K562 (cell line): ENCODE data around the gene PPM1D. TPM values are rescaled to one million over a fixed set of nuclear protein-coding genes. Genes with fewer than 3 reads are reported as not detected.

ENCODE experiments used
- ATAC-seq: fragments of 200-7000 bp; cut with Tn5 transposase; 3 replicates; pipeline ENCODE4 v1.9.1; 2020; ENCODE audit warnings: moderate library complexity
- BruUV-seq: library from RNA; stranded (reverse); fragments of 400-500 nt; replicated peaks from 2 replicates; lab custom pipeline; 2021; lab: Mats Ljungman, UMichigan
- CTCF ChIA-PET: fragments of 300-600 bp; formaldehyde crosslinking; extraction: SDS; loops from one replicate; lab custom pipeline; 2021; ENCODE audit warnings: low intra/inter-chr PET ratio; lab: Yijun Ruan, JAX
- POLR2A ChIA-PET: fragments of 300-600, 350-650 bp; sonication (Branson Sonifier 250); formaldehyde crosslinking; extraction: SDS; loops from one replicate; lab custom pipeline; 2021; ENCODE audit warnings: antibody characterized with exemption, inconsistent platforms; lab: Yijun Ruan, JAX
- DNase-seq, 4 experiments: peaks; one replicate each; pipeline versions ENCODE4 v3.0.0 to v3.0.0-alpha.2; 2011 to 2018; ENCODE audit warnings: low spot score in 3 of 4, mixed read lengths in 3 of 4; ENCODE audit errors: extremely low read depth in 1 of 4
- FAIRE-seq: peaks from 2 replicates; lab custom pipeline; 2011; peaks lifted over from hg19 to GRCh38; lab: Jason Lieb, UNC
- H2AFZ ChIP-seq: 2 replicates; pipeline ENCODE4 v1.6.0; 2011; ENCODE audit warnings: low read depth, low read length, control low read depth, inconsistent platforms
- H3K27ac ChIP-seq: fragments of 200-600 bp; 3 replicates; pipeline ENCODE4 v1.8.0; 2011; ENCODE audit warnings: low read depth, mild to moderate bottlenecking, control low read depth, inconsistent platforms, low read length, moderate library complexity, mixed read lengths; ENCODE audit errors: extremely low read depth
- H3K27me3 ChIP-seq, 2 experiments: fragments of 300-600 bp in 1 of 2; 2 replicates in 1 of 2; 3 replicates in 1 of 2; pipeline versions ENCODE4 v1.6.0 to v1.8.0; 2011; ENCODE audit warnings: inconsistent platforms in 2 of 2, low read length in 2 of 2, mild to moderate bottlenecking in 1 of 2, mixed read lengths in 1 of 2, moderate library complexity in 1 of 2; ENCODE audit not compliant: control insufficient read depth in 2 of 2, insufficient read depth in 2 of 2
- H3K36me3 ChIP-seq: fragments of 300-600 bp; 3 replicates; pipeline ENCODE4 v1.8.0; 2011; ENCODE audit warnings: mild to moderate bottlenecking, low read length, inconsistent platforms; ENCODE audit not compliant: control insufficient read depth, insufficient read depth
- H3K4me1 ChIP-seq, 2 experiments: fragments of 200-600 bp in 1 of 2; replicated peaks in 1 of 2; 2 replicates in 1 of 2; 3 replicates in 1 of 2; pipeline versions ENCODE4 v1.5.1 to v1.8.0; 2011; ENCODE audit warnings: inconsistent platforms in 2 of 2, low read length in 2 of 2, mild to moderate bottlenecking in 1 of 2, mixed read lengths in 1 of 2, moderate library complexity in 1 of 2; ENCODE audit not compliant: control insufficient read depth in 2 of 2, insufficient read depth in 2 of 2
- H3K4me2 ChIP-seq: 2 replicates; pipeline ENCODE4 v1.6.1; 2011; ENCODE audit warnings: low read length, control low read depth, inconsistent platforms, mixed read lengths; ENCODE audit not compliant: insufficient read depth
- H3K4me3 ChIP-seq: fragments of 200-600 bp; sonication (generic), shearing (Covaris generic); 2 replicates; pipeline ENCODE4 v1.5.1; 2016; ENCODE audit warnings: control low read depth, inconsistent platforms
- H3K79me2 ChIP-seq: fragments of 200-600 bp; 3 replicates; pipeline ENCODE4 v1.8.0; 2011; ENCODE audit warnings: low read length, inconsistent platforms; ENCODE audit not compliant: control insufficient read depth, insufficient read depth
- H3K9ac ChIP-seq, 2 experiments: 2 replicates each; pipeline versions ENCODE4 v1.6.0 to v1.6.1; 2011; ENCODE audit warnings: low read depth in 2 of 2, low read length in 2 of 2, control low read depth in 1 of 2, inconsistent platforms in 1 of 2, mild to moderate bottlenecking in 1 of 2, mixed read lengths in 1 of 2; ENCODE audit not compliant: insufficient read depth in 1 of 2
- H3K9me1 ChIP-seq: one replicate; pipeline ENCODE4 v1.6.0; 2011; ENCODE audit warnings: inconsistent platforms, mild to moderate bottlenecking, low read length, moderate library complexity; ENCODE audit not compliant: control insufficient read depth, insufficient read depth
- H3K9me3 ChIP-seq: replicated peaks from 2 replicates; pipeline ENCODE4 v1.5.1; 2011; ENCODE audit warnings: low read depth, low read length, inconsistent platforms; ENCODE audit not compliant: control insufficient read depth, insufficient read depth
- H4K20me1 ChIP-seq: replicated peaks from 2 replicates; pipeline ENCODE4 v1.6.1; 2011; ENCODE audit warnings: low read length, inconsistent platforms, mixed read lengths; ENCODE audit not compliant: control insufficient read depth, insufficient read depth
- CC2D1A ChIP-seq: fragments of 450-650 bp; IDR thresholded peaks from 2 replicates; pipeline ENCODE4 v1.6.1; 2017; ENCODE audit warnings: mild to moderate bottlenecking
- ZBTB11 ChIP-seq, 3 experiments: fragments of 200-800 bp in 1 of 3; fragments of 250-450 bp in 1 of 3; fragments of 450-650 bp in 1 of 3; sonication (Bioruptor Pico) in 1 of 3; sonication (Bioruptor generic) in 1 of 3; formaldehyde crosslinking in 1 of 3; IDR thresholded peaks; 2 replicates each; pipeline versions ENCODE4 v1.6.1 to v1.8.0; 2016 to 2022; ENCODE audit warnings: mild to moderate bottlenecking in 2 of 3, missing genetic modification characterization in 2 of 3, missing compliant biosample characterization in 1 of 3, moderate library complexity in 1 of 3
- WGBS: fragments of 100-300 bp; shearing (Covaris generic); methylation state at CpG from one replicate; pipeline ENCODE4 v1.1.6; 2016; ENCODE audit warnings: low coverage, mixed read lengths; ENCODE audit not compliant: insufficient coverage; ENCODE audit errors: missing lambda C conversion rate; 5-methylcytosine and 5-hydroxymethylcytosine counted together
- in situ Hi-C: fragments of 300-500 bp; cut with MboI; formaldehyde crosslinking; loops from 4 replicates; pipeline ENCODE4 v1.15.0; 2018; ENCODE audit warnings: inconsistent platforms, mixed read lengths
- intact Hi-C: fragments of 100-400 bp; cut with micrococcal nuclease; formaldehyde crosslinking; loops from 2 replicates; pipeline ENCODE4 v1.14.2; 2022
- polyA plus RNA-seq, 8 experiments: library from polyadenylated mRNA; depleted of rRNA in 4 of 8; stranded (reverse) in 5 of 8; unstranded in 3 of 8; fragments of >200 nt; fragmentation: Nextera tagmentation in 2 of 8; fragmentation: Illumina TruSeq in 1 of 8; extraction: Ambion mirVana in 2 of 8; extraction: Trizol in 1 of 8; gene quantifications; 2 replicates each; pipeline versions ENCODE4 v1.2.1 to v1.2.3, GENCODE V29; 2011 to 2014; ENCODE audit warnings: inconsistent platforms in 1 of 8, missing spikeins in 1 of 8
- total RNA-seq, 7 experiments: library from RNA; depleted of rRNA in 6 of 7; stranded (reverse); fragments of >200 nt in 6 of 7; fragmentation: Illumina TruSeq in 2 of 7; extraction: Trizol in 2 of 7; gene quantifications; 2 replicates each; pipeline versions ENCODE4 v1.2.1 to v1.2.3, GENCODE V29; 2011 to 2021; ENCODE audit warnings: low replicate concordance in 1 of 7

PPM1D gene
- total and polyA plus RNA-seq, 9 of the 15 experiments (the other 6 are each of a cell fraction or from before 2014, with no cell fraction given): 2.1 to 19.0 (median 7.8) TPM

- Histone ChIP-seq H3K4me2 (peak overlapping the region; percentile 3; the same call in 1 of the 2 replicates), H3K79me2 (no peaks in the 10 kb centered on the region), H2AFZ (peak overlapping the region; percentile 52), H3K4me3 (no peak overlapping the region), H3K9me3 (no peaks in the 10 kb centered on the region), H3K27ac (no peak overlapping the region), H3K4me1 (no peaks in the 10 kb centered on the region), H3K27me3 (no peaks in the 10 kb centered on the region; a peak in 1 of 5 replicates), H3K9ac (no peak overlapping the region), H3K36me3 (no peaks in the 10 kb centered on the region), H3K9me1 (no peaks in the 10 kb centered on the region), H4K20me1 (no peaks in the 10 kb centered on the region)
- TF ChIP-seq ZBTB11 (CRISPR knock-in tag; IDR thresholded peaks at IDR 0.05) (peak in 1 of 3 experiments; percentile 38; a peak in 1 of 6 replicates), CC2D1A (no peak)
- in situ Hi-C loops: no loop called here
- intact Hi-C loops: no loop called here
- DNase-seq (no peak), FAIRE-seq (no peak), ATAC-seq (peak; percentile 42)
- WGBS: 43% methylated on average over 25 of the region's 26 CpGs
- ChIA-PET CTCF (no interaction called here), POLR2A (interaction anchor here (0.6 kb wide), 1 partner anchor 213 kb away, joined by 3 read pairs; no protein-coding TSS in a partner anchor)
- no TSS peak for BruUV-seq
Observed at GRCh38 chr17:60559995-60560859, 39.8 kb upstream of the PPM1D start.
